ENCODE measurements around the gene PLXNA2. TPM values are rescaled to one million over a fixed set of nuclear protein-coding genes. Genes with fewer than 3 reads are reported as not detected.

Gene PLXNA2
- total RNA-seq, 1 experiment from 2014 or later: 0.06 TPM

- TF ChIP-seq CTCF (conservative IDR thresholded peaks at IDR 0.05; ENCODE audit: low read depth, low read length): no peak
- TF ChIP-seq EZH2 (IDR thresholded peaks at IDR 0.05; ENCODE audit: borderline replicate concordance, low read depth, low read length, poor library complexity, severe bottlenecking): no peak
- intact Hi-C loops (cut with micrococcal nuclease; ENCODE audit: unreplicated experiment): no loop called here
- no TSS peak for BruUV-seq (replicated peaks)
These were observed 126.4 kb downstream of the PLXNA2 start for GRCh38 chr1:208117826-208118225.

GRCh38 chr1:208117409-208117808 is 126.8 kb downstream of the PLXNA2 start:
- no TSS peak for BruUV-seq (replicated peaks)
- ChIA-PET POLR2A (ENCODE audit: low non-redundant PET) (no interaction called here), CTCF (no interaction called here)
- Histone ChIP-seq H3K36me3 (ENCODE audit: insufficient read depth, low read length, poor library complexity, severe bottlenecking) (no peaks in the 10 kb centered on the region), H3K4me1 (ENCODE audit: insufficient read depth, low read length, poor library complexity, severe bottlenecking) (no peaks in the 10 kb centered on the region), H3K27me3 (replicated peaks; ENCODE audit: insufficient read depth, low read depth, low read length, poor library complexity) (peaks cover 38% of the 10 kb centered on the region), H3K27ac (ENCODE audit: low read depth, low read length, poor library complexity, severe bottlenecking) (no peak overlapping the region), H3K4me3 (ENCODE audit: low read depth, low read length, poor library complexity, severe bottlenecking) (no peak overlapping the region), H3K9me3 (ENCODE audit: low read depth, low read length, poor library complexity, severe bottlenecking) (no peaks in the 10 kb centered on the region)
- intact Hi-C loops (cut with micrococcal nuclease; ENCODE audit: unreplicated experiment): no loop called here
- DNase-seq (ENCODE audit: low spot score): no peak
- TF ChIP-seq CTCF (conservative IDR thresholded peaks at IDR 0.05; ENCODE audit: low read depth, low read length): no peak

More at GRCh38 chr1:208117826-208118225, 126.4 kb downstream of the PLXNA2 start:
- Histone ChIP-seq H3K9me3 (ENCODE audit: low read depth, low read length, poor library complexity, severe bottlenecking) (no peaks in the 10 kb centered on the region), H3K27me3 (replicated peaks; ENCODE audit: insufficient read depth, low read depth, low read length, poor library complexity) (peaks cover 38% of the 10 kb centered on the region), H3K36me3 (ENCODE audit: insufficient read depth, low read length, poor library complexity, severe bottlenecking) (no peaks in the 10 kb centered on the region), H3K4me1 (ENCODE audit: insufficient read depth, low read length, poor library complexity, severe bottlenecking) (no peaks in the 10 kb centered on the region), H3K4me3 (ENCODE audit: low read depth, low read length, poor library complexity, severe bottlenecking) (no peak overlapping the region), H3K27ac (ENCODE audit: low read depth, low read length, poor library complexity, severe bottlenecking) (no peak overlapping the region)
- DNase-seq (ENCODE audit: low spot score): no peak
- ChIA-PET CTCF (no interaction called here), POLR2A (ENCODE audit: low non-redundant PET) (no interaction called here)

GRCh38 chr1:208115924-208116640 is 128.1 kb downstream of the PLXNA2 start:
- TF ChIP-seq CTCF (conservative IDR thresholded peaks at IDR 0.05; ENCODE audit: low read depth, low read length) (no peak), EZH2 (IDR thresholded peaks at IDR 0.05; ENCODE audit: borderline replicate concordance, low read depth, low read length, poor library complexity, severe bottlenecking) (no peak)
- ChIA-PET CTCF (no interaction called here), POLR2A (ENCODE audit: low non-redundant PET) (no interaction called here)
- no peak for DNase-seq (ENCODE audit: low spot score)
- Histone ChIP-seq H3K4me3 (ENCODE audit: low read depth, low read length, poor library complexity, severe bottlenecking) (no peak overlapping the region), H3K36me3 (ENCODE audit: insufficient read depth, low read length, poor library complexity, severe bottlenecking) (no peaks in the 10 kb centered on the region), H3K4me1 (ENCODE audit: insufficient read depth, low read length, poor library complexity, severe bottlenecking) (no peaks in the 10 kb centered on the region), H3K27me3 (replicated peaks; ENCODE audit: insufficient read depth, low read depth, low read length, poor library complexity) (peaks cover 44% of the 10 kb centered on the region), H3K9me3 (ENCODE audit: low read depth, low read length, poor library complexity, severe bottlenecking) (no peaks in the 10 kb centered on the region), H3K27ac (ENCODE audit: low read depth, low read length, poor library complexity, severe bottlenecking) (no peak overlapping the region)
- intact Hi-C loops (cut with micrococcal nuclease; ENCODE audit: unreplicated experiment): no loop called here
- no TSS peak for BruUV-seq (replicated peaks)
